T1000 (cell line): ENCODE data around the gene ABT1.

Experiments used
- DNase-seq: peaks from one replicate; lab custom pipeline; 2025; ENCODE audit warnings: mixed read lengths; lab: John Stamatoyannopoulos, UW

Gene ABT1

GRCh38 chr6:26604797-26605196, 8.0 kb downstream of the ABT1 start:
- no peak for DNase-seq

- DNase-seq, result peak; percentile 14
These were observed 10.9 kb downstream of the ABT1 start for GRCh38 chr6:26607434-26608230.

- no peak for DNase-seq
These were observed 12.7 kb downstream of the ABT1 start for GRCh38 chr6:26609463-26609862.

GRCh38 chr6:26611599-26611998, 14.8 kb downstream of the ABT1 start:
- no peak for DNase-seq

- no peak for DNase-seq
These were observed 16.4 kb downstream of the ABT1 start for GRCh38 chr6:26613201-26613600.

GRCh38 chr6:26613689-26614683, 17.2 kb downstream of the ABT1 start:
- no peak for DNase-seq

GRCh38 chr6:26623339-26623859, 26.6 kb downstream of the ABT1 start:
- no peak for DNase-seq

- DNase-seq, result no peak
These were observed 27.8 kb downstream of the ABT1 start for GRCh38 chr6:26624557-26624956.

- no peak for DNase-seq
These were observed 31.1 kb downstream of the ABT1 start for GRCh38 chr6:26627843-26628242.

- DNase-seq, result no peak
These were observed 32.6 kb downstream of the ABT1 start for GRCh38 chr6:26629359-26629758.

- DNase-seq, result no peak
These were observed 44.1 kb downstream of the ABT1 start for GRCh38 chr6:26640806-26641205.

- DNase-seq, result no peak
These were observed 49.3 kb downstream of the ABT1 start for GRCh38 chr6:26646074-26646473.
